K562 (cell line): ENCODE measurements around the gene NDUFA3. TPM values are rescaled to one million over a fixed set of nuclear protein-coding genes. Genes with fewer than 3 reads are reported as not detected.
A peak's percentile ranks its signal among the peaks of the same experiment; 100 is the strongest.

ENCODE experiments used
- CREM ChIP-seq: IDR thresholded peaks from 2 replicates; pipeline ENCODE4 v1.6.1; 2014; ENCODE audit warnings: antibody characterized with exemption, low read depth
- CXXC5 ChIP-seq: fragments of 250-450 bp; sonication (Bioruptor Pico); IDR thresholded peaks from 2 replicates; pipeline ENCODE4 v1.8.0; 2022; ENCODE audit warnings: inconsistent platforms, mild to moderate bottlenecking, moderate library complexity
- DIDO1 ChIP-seq: fragments of 450-650 bp; IDR thresholded peaks from 2 replicates; pipeline ENCODE4 v1.6.1; 2016; ENCODE audit warnings: low read depth, missing biosample characterization, missing genetic modification characterization
- ELF1 ChIP-seq: fragments of 200-800 bp; sonication (Bioruptor generic); IDR thresholded peaks from 2 replicates; pipeline ENCODE4 v1.6.1; 2016; ENCODE audit warnings: missing genetic modification characterization, missing compliant biosample characterization
- KDM5B ChIP-seq: fragments of 200-600 bp; sonication (generic); IDR thresholded peaks from 2 replicates; pipeline ENCODE4 v1.6.1; 2012; ENCODE audit warnings: low read depth, mild to moderate bottlenecking, moderate library complexity, low read length, control low read depth, inconsistent platforms; ENCODE audit not compliant: insufficient replicate concordance
- MAFK ChIP-seq: IDR thresholded peaks from 2 replicates; pipeline ENCODE4 v1.6.1; 2011; ENCODE audit warnings: low read length, improper control_type of control experiment
- NBN ChIP-seq: fragments of 450-650 bp; IDR thresholded peaks from 2 replicates; pipeline ENCODE4 v1.6.1; 2016; ENCODE audit warnings: low read depth, mild to moderate bottlenecking
- NFIC ChIP-seq: fragments of 450-650 bp; IDR thresholded peaks from 2 replicates; pipeline ENCODE4 v1.6.1; 2017; ENCODE audit warnings: mild to moderate bottlenecking, inconsistent platforms
- RHOXF2B ChIP-seq: fragments of 250-450 bp; sonication (Bioruptor Pico); conservative IDR thresholded peaks from 2 replicates; pipeline ENCODE4 v1.5.1; 2021
- SMC3 ChIP-seq: conservative IDR thresholded peaks from 2 replicates; pipeline ENCODE4 v1.6.1; 2011; ENCODE audit warnings: low read depth, low read length, improper control_type of control experiment; ENCODE audit not compliant: insufficient read depth
- ZFX ChIP-seq: sonication (generic); formaldehyde crosslinking; IDR thresholded peaks from 2 replicates; pipeline ENCODE4 v1.8.0; 2022; ENCODE audit warnings: mild to moderate bottlenecking, missing genetic modification reagents, moderate library complexity
- ZNF830 ChIP-seq: fragments of 250-450 bp; sonication (Bioruptor Pico); IDR thresholded peaks from 2 replicates; pipeline ENCODE4 v1.5.0; 2021; ENCODE audit warnings: mild to moderate bottlenecking
- polyA plus RNA-seq, 8 experiments: library from polyadenylated mRNA; depleted of rRNA in 4 of 8; stranded (reverse) in 5 of 8; unstranded in 3 of 8; fragments of >200 nt; fragmentation: Nextera tagmentation in 2 of 8; fragmentation: Illumina TruSeq in 1 of 8; extraction: Ambion mirVana in 2 of 8; extraction: Trizol in 1 of 8; gene quantifications; 2 replicates each; pipeline versions ENCODE4 v1.2.1 to v1.2.3, GENCODE V29; 2011 to 2014; ENCODE audit warnings: inconsistent platforms in 1 of 8, missing spikeins in 1 of 8
- total RNA-seq, 7 experiments: library from RNA; depleted of rRNA in 6 of 7; stranded (reverse); fragments of >200 nt in 6 of 7; fragmentation: Illumina TruSeq in 2 of 7; extraction: Trizol in 2 of 7; gene quantifications; 2 replicates each; pipeline versions ENCODE4 v1.2.1 to v1.2.3, GENCODE V29; 2011 to 2021; ENCODE audit warnings: low replicate concordance in 1 of 7
- TF ChIP-seq, protein P1 (sequence below), 2 experiments: fragments of 450-650 bp in 1 of 2; sonication (generic) in 1 of 2; formaldehyde crosslinking in 1 of 2; IDR thresholded peaks; 2 replicates each; pipeline versions ENCODE4 v1.7.1 to v1.9.0; 2016 to 2022; ENCODE audit warnings: inconsistent platforms in 1 of 2, mild to moderate bottlenecking in 1 of 2, missing genetic modification reagents in 1 of 2
- TF ChIP-seq, protein P2 (sequence below): fragments of 450-650 bp; IDR thresholded peaks from 2 replicates; pipeline ENCODE4 v1.7.1; 2018; ENCODE audit warnings: mild to moderate bottlenecking, low read depth; ENCODE audit not compliant: partially characterized antibody

Gene NDUFA3
- total and polyA plus RNA-seq, 9 of the 15 experiments (the other 6 are each of a cell fraction or from before 2014, with no cell fraction given), result 39.2 to 279 (median 138) TPM

DNA sequence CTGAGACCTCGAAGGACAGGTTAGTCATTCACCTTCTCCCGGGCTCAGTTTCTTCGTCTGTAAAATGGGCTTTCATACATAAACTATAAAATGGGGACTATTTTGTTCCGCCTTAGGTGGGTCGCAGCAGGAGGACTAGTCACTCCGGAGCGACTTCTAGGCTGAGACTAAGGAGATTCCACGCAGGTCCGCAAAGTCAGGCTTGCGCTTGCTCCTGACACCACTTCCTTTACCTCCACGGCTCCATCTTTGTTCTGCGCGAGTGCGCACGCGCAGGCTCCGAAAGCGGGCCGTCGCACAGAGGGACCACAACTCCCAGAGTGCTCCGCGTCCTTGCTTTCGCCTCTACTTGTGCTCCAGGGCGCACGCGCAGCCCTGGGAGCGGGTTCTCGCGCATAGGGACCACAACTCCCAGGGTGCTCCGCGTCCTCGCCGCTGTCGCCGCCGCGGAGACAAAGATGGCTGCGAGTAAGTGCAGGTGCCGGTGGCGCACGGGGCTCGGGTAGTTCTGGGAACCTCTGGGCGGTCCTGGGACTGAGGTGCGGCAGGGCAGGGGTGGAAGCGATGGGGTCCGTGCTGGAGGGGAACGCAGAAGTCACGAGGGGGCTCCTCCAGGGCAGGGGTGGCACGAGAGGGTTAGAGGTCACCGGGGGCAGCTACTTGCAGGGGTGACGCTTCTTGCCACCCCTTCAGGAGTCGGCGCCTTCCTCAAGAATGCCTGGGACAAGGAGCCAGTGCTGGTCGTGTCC is at the start of gene NDUFA3 (continued):
- TF ChIP-seq, protein P1, sequence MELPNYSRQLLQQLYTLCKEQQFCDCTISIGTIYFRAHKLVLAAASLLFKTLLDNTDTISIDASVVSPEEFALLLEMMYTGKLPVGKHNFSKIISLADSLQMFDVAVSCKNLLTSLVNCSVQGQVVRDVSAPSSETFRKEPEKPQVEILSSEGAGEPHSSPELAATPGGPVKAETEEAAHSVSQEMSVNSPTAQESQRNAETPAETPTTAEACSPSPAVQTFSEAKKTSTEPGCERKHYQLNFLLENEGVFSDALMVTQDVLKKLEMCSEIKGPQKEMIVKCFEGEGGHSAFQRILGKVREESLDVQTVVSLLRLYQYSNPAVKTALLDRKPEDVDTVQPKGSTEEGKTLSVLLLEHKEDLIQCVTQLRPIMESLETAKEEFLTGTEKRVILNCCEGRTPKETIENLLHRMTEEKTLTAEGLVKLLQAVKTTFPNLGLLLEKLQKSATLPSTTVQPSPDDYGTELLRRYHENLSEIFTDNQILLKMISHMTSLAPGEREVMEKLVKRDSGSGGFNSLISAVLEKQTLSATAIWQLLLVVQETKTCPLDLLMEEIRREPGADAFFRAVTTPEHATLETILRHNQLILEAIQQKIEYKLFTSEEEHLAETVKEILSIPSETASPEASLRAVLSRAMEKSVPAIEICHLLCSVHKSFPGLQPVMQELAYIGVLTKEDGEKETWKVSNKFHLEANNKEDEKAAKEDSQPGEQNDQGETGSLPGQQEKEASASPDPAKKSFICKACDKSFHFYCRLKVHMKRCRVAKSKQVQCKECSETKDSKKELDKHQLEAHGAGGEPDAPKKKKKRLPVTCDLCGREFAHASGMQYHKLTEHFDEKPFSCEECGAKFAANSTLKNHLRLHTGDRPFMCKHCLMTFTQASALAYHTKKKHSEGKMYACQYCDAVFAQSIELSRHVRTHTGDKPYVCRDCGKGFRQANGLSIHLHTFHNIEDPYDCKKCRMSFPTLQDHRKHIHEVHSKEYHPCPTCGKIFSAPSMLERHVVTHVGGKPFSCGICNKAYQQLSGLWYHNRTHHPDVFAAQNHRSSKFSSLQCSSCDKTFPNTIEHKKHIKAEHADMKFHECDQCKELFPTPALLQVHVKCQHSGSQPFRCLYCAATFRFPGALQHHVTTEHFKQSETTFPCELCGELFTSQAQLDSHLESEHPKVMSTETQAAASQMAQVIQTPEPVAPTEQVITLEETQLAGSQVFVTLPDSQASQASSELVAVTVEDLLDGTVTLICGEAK (IDR thresholded peaks at IDR 0.05), result peak; percentile 77
- TF ChIP-seq, protein P1 (CRISPR knock-in tag; IDR thresholded peaks at IDR 0.05), result no peak; the same call in 1 of the 2 replicates
- TF ChIP-seq DIDO1 (tag) (peak; percentile 27; the same call in 1 of the 2 replicates), RHOXF2B (0 out of 2 replicates have a peak, but pooled peaks have one; percentile 44), NBN (0 out of 2 replicates have a peak, but pooled peaks have one; percentile 62), ZNF830 (0 out of 2 replicates have a peak, but pooled peaks have one; percentile 63), SMC3 (0 out of 2 replicates have a peak, but pooled peaks have one; percentile 13), CREM (peak; percentile 95), CXXC5 (CRISPR knock-in tag) (peak; percentile 84), NFIC (0 out of 2 replicates have a peak, but pooled peaks have one; percentile 7), ZFX (0 out of 2 replicates have a peak, but pooled peaks have one; percentile 45), ELF1 (tag) (peak; percentile 67; the same call in 1 of the 2 replicates), KDM5B (peak; percentile 89), MAFK (peak; percentile 4; the same call in 1 of the 2 replicates)
- TF ChIP-seq, protein P2, sequence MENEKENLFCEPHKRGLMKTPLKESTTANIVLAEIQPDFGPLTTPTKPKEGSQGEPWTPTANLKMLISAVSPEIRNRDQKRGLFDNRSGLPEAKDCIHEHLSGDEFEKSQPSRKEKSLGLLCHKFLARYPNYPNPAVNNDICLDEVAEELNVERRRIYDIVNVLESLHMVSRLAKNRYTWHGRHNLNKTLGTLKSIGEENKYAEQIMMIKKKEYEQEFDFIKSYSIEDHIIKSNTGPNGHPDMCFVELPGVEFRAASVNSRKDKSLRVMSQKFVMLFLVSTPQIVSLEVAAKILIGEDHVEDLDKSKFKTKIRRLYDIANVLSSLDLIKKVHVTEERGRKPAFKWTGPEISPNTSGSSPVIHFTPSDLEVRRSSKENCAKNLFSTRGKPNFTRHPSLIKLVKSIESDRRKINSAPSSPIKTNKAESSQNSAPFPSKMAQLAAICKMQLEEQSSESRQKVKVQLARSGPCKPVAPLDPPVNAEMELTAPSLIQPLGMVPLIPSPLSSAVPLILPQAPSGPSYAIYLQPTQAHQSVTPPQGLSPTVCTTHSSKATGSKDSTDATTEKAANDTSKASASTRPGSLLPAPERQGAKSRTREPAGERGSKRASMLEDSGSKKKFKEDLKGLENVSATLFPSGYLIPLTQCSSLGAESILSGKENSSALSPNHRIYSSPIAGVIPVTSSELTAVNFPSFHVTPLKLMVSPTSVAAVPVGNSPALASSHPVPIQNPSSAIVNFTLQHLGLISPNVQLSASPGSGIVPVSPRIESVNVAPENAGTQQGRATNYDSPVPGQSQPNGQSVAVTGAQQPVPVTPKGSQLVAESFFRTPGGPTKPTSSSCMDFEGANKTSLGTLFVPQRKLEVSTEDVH, result peak; percentile 42
